H1 (cell line): Measurements from ENCODE around the gene NEDD4L. TPM values are rescaled to one million over a fixed set of nuclear protein-coding genes. Genes with fewer than 3 reads are reported as not detected.

ENCODE experiments used
- TCF12 ChIP-seq: IDR thresholded peaks from 2 replicates; pipeline ENCODE4 v1.6.1; 2011; ENCODE audit warnings: low read depth, mild to moderate bottlenecking, low read length
- polyA plus RNA-seq, 7 experiments: library from polyadenylated mRNA; depleted of rRNA in 3 of 7; stranded (reverse) in 5 of 7; unstranded in 2 of 7; fragments of >200 nt in 5 of 7; fragments of 200-250 nt in 2 of 7; gene quantifications; 1 replicate in 5 of 7; 2 replicates in 1 of 7; 4 replicates in 1 of 7; pipeline versions ENCODE4 v1.2.1 to v1.2.3, GENCODE V29; 2011 to 2013; ENCODE audit warnings: missing spikeins in 2 of 7, mixed read lengths in 2 of 7
- total RNA-seq: library from RNA; stranded (reverse); fragmentation: NEBNext Ultra II Directional; extraction: Animal tissue kit (Norgen Biotek cat#: 25700); gene quantifications from 2 replicates; pipeline ENCODE4 v1.2.1, GENCODE V29; 2021
- TF ChIP-seq, protein P1 (sequence below): IDR thresholded peaks from 2 replicates; pipeline ENCODE4 v1.6.1; 2012; ENCODE audit warnings: inconsistent platforms

The NEDD4L gene
- total and polyA plus RNA-seq, 2 of the 8 experiments (the other 6 are each of a cell fraction or from before 2014, with no cell fraction given) = 37.3 to 69.8 TPM

- no peak for TF ChIP-seq TCF12
- TF ChIP-seq, protein P1, sequence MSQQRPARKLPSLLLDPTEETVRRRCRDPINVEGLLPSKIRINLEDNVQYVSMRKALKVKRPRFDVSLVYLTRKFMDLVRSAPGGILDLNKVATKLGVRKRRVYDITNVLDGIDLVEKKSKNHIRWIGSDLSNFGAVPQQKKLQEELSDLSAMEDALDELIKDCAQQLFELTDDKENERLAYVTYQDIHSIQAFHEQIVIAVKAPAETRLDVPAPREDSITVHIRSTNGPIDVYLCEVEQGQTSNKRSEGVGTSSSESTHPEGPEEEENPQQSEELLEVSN = no peak
These were observed 178.6 kb downstream of the NEDD4L start (continued) for GRCh38 chr18:58222432-58223125.
